Nephron progenitor cell (in vitro differentiated cells): Measurements from ENCODE around the gene GNB1.
"Not testable (repeated sequence)": the region's sequence is repeated elsewhere in the genome, so short reads cannot be mapped to it uniquely, and the experiment has no call there.

Source experiments
- DNase-seq: peaks from one replicate; pipeline ENCODE4 v3.0.0; 2021
- H3K27ac Mint-ChIP-seq: 2 replicates; pipeline ENCODE4 v1.8.0; 2021; ENCODE audit warnings: mild to moderate bottlenecking, moderate library complexity, mixed read lengths
- H3K27me3 Mint-ChIP-seq: 2 replicates; pipeline ENCODE4 v1.8.0; 2021; ENCODE audit warnings: mild to moderate bottlenecking, low read depth, mixed read lengths; ENCODE audit not compliant: poor library complexity
- H3K36me3 Mint-ChIP-seq: 2 replicates; pipeline ENCODE4 v1.8.0; 2021; ENCODE audit warnings: low read depth, mixed read lengths
- H3K4me1 Mint-ChIP-seq: 2 replicates; pipeline ENCODE4 v1.8.0; 2021; ENCODE audit warnings: mixed read lengths
- H3K4me3 Mint-ChIP-seq: 2 replicates; pipeline ENCODE4 v1.8.0; 2021; ENCODE audit warnings: mild to moderate bottlenecking, moderate library complexity, mixed read lengths
- H3K9me3 Mint-ChIP-seq: 2 replicates; pipeline ENCODE4 v1.8.0; 2021; ENCODE audit warnings: mild to moderate bottlenecking, moderate library complexity, mixed read lengths

GNB1 gene

DNA sequence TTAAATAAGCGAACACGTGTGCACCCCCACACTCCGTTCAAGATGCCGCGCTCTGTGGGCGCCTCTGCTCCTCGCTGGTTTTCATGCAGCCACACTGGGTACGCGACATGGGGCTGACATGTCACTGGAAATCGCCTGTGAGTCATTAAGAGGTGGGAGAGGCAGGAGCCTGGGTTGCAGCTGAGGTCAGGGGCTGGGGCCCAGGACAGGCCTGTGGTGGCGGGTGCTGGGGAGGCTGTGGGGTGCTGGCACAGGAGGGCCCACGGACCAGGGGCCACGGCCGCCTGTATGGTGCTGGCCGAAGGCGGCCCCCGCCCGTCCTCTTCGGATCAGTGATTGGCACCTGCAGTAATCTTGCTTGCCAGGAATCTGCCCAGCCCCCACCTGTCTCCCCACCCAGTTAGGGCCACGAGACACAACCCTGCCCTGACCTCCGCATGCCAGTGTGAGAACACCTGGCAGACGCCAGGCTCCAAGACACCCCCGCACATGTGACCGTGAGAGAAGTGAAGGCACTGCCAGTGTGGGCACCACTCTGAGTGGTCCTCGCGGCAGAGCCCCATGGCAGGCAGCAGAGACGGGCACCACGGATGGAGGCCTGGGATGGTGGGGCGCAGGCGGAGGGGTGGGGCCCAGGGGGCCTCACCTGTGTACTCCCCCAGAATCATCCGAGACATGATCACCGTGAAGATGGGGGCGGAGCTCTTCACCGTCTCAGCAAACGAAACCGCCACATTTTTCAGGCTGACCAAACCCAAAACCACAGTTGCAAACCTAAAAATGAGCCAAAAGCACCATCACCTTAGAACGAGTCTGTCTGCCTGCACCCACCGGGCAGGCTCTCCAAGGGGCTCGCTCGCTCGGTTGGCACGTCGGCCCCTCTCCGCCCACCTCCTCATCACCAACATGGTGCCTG is 153.0 kb downstream of the GNB1 start:
- not testable (repeated sequence) for H3K9me3 Mint-ChIP-seq, H3K27me3 Mint-ChIP-seq, H3K4me1 Mint-ChIP-seq, H3K4me3 Mint-ChIP-seq, DNase-seq
- Mint-ChIP-seq H3K36me3 (peaks cover 33% of the 10 kb centered on the region), H3K27ac (peak overlapping the region; percentile 95)
